Measurements from ENCODE around the gene PLA2G4D. TPM values are rescaled to one million over a fixed set of nuclear protein-coding genes. Genes with fewer than 3 reads are reported as not detected.

PLA2G4D gene
- not detected in 2 replicates for polyA plus RNA-seq (2012; rRNA removed)
- polyA plus RNA-seq (2012; cell fraction: cytosol; rRNA removed), result not detected in 2 replicates
- polyA plus RNA-seq (2012; cell fraction: nucleus; rRNA removed), result not detected in 2 replicates

GRCh38 chr15:42094512-42094963 is at the start of gene PLA2G4D:
TSS of gene PLA2G4D (minus strand) at chr15:42094562. CDS start at chr15:42094459, 103 bp downstream.
- 70% methylated on average over 2 of the region's 6 CpGs for WGBS (ENCODE audit: low lambda C conversion rate)

GRCh38 chr15:42143356-42143755 is 49.0 kb upstream of the PLA2G4D start:
- H3K27me3 ChIP-seq (ENCODE audit: insufficient read depth), result no peaks in the 10 kb centered on the region; the same call in 1 of the 2 replicates
- no peaks in the 10 kb centered on the region for H4K20me1 ChIP-seq (ENCODE audit: insufficient read depth)
- H3K79me2 ChIP-seq (ENCODE audit: insufficient read depth), result no peaks in the 10 kb centered on the region
- WGBS (ENCODE audit: low lambda C conversion rate), result 73% methylated on average over 4 of the region's 4 CpGs
- no peaks in the 10 kb centered on the region for H3K9me3 ChIP-seq
- H3F3A ChIP-seq (replicated peaks; ENCODE audit: insufficient read depth), result no peaks in the 10 kb centered on the region
- DNase-seq, result no peak
- no peak overlapping the region for H3K4me3 ChIP-seq (ENCODE audit: low read depth in 2 of 2, low read length in 1 of 2)
- H3K36me3 ChIP-seq (replicated peaks in 1 of 2; ENCODE audit: control insufficient read depth in 1 of 2, insufficient read depth in 2 of 2, low read length in 1 of 2), result no peaks in the 10 kb centered on the region
- H3K27ac ChIP-seq (ENCODE audit: low read depth in 2 of 2, low read length in 1 of 2), result no peak overlapping the region
- no peaks in the 10 kb centered on the region for H3K4me1 ChIP-seq (ENCODE audit: control insufficient read depth in 1 of 2, insufficient read depth in 2 of 2, low read depth in 1 of 2, low read length in 1 of 2)
- POLR2A ChIA-PET, result no interaction called here
- H3K4me2 ChIP-seq, result no peak overlapping the region
- CTCF ChIA-PET, result interaction anchor here (0.6 to 1.5 kb wide), 2 partner anchors 84 to 406 kb away, joined by 3 read pairs; partner anchors contain the start of genes HAUS2 and LRRC57
- H3K9ac ChIP-seq, result no peak overlapping the region
- no peak overlapping the region for H2AFZ ChIP-seq (ENCODE audit: low read depth)
- H3K9me2 ChIP-seq, result no peaks in the 10 kb centered on the region
- TF ChIP-seq TEAD4 (IDR thresholded peaks at IDR 0.05; ENCODE audit: borderline replicate concordance, insufficient read depth), result no peak
- no peak for TF ChIP-seq ELF1 (IDR thresholded peaks at IDR 0.05)
- TF ChIP-seq NRF1 (IDR thresholded peaks at IDR 0.05; ENCODE audit: low read depth, low read length), result no peak
- no peak for TF ChIP-seq TAF1 (IDR thresholded peaks at IDR 0.05; ENCODE audit: borderline replicate concordance, low read depth, low read length)
- no peak for TF ChIP-seq EP300 (IDR thresholded peaks at IDR 0.05; ENCODE audit: borderline replicate concordance in 1 of 2, low read depth in 1 of 2, low read length in 1 of 2)
- TF ChIP-seq MAX (IDR thresholded peaks at IDR 0.05; ENCODE audit: low read depth), result no peak
- no peak for TF ChIP-seq REST (IDR thresholded peaks at IDR 0.05; ENCODE audit: low read depth, low read length)
- no peak for TF ChIP-seq YY1 (IDR thresholded peaks at IDR 0.05; ENCODE audit: low read depth)
- no peak for TF ChIP-seq FOXJ3 (CRISPR knock-in tag; IDR thresholded peaks at IDR 0.05)
- no peak for TF ChIP-seq FOSL2 (IDR thresholded peaks at IDR 0.05; ENCODE audit: borderline replicate concordance, low read depth)

More at GRCh38 chr15:42094512-42094963, at the start of gene PLA2G4D:
- no peak within 1 kb of the TSS for H3K9ac ChIP-seq
- no peak within 1 kb of the TSS for H3K4me3 ChIP-seq (ENCODE audit: low read depth in 2 of 2, low read length in 1 of 2)
- no peaks in the 10 kb centered on the region for H3K36me3 ChIP-seq (replicated peaks in 1 of 2; ENCODE audit: control insufficient read depth in 1 of 2, insufficient read depth in 2 of 2, low read length in 1 of 2)
- no peak for DNase-seq
- no peaks in the 10 kb centered on the region for H3K79me2 ChIP-seq (ENCODE audit: insufficient read depth)
- no peaks in the 10 kb centered on the region for H4K20me1 ChIP-seq (ENCODE audit: insufficient read depth)
- H3F3A ChIP-seq (replicated peaks; ENCODE audit: insufficient read depth), result no peaks in the 10 kb centered on the region
- H3K4me1 ChIP-seq (ENCODE audit: control insufficient read depth in 1 of 2, insufficient read depth in 2 of 2, low read depth in 1 of 2, low read length in 1 of 2), result peaks cover 8 to 12% of the 10 kb centered on the region in 2 experiments; a peak in 3 of 4 replicates
- no peaks in the 10 kb centered on the region for H3K9me3 ChIP-seq
- POLR2A ChIA-PET, result no interaction called here
- no peak within 1 kb of the TSS for H3K4me2 ChIP-seq
- no peaks in the 10 kb centered on the region; the same call in 1 of the 2 replicates for H3K27me3 ChIP-seq (ENCODE audit: insufficient read depth)
- TF ChIP-seq MXI1 (IDR thresholded peaks at IDR 0.05; ENCODE audit: low read depth, low read length) (no peak), YY1 (IDR thresholded peaks at IDR 0.05; ENCODE audit: low read depth) (no peak), GABPA (IDR thresholded peaks at IDR 0.05; ENCODE audit: low read depth) (no peak), PBX3 (IDR thresholded peaks at IDR 0.05) (no peak), SIN3A (IDR thresholded peaks at IDR 0.05; ENCODE audit: borderline replicate concordance, low read depth, low read length) (no peak), CTCF (IDR thresholded peaks at IDR 0.05) (no peak), TAF1 (IDR thresholded peaks at IDR 0.05; ENCODE audit: borderline replicate concordance, low read depth, low read length) (no peak), CHD2 (IDR thresholded peaks at IDR 0.05; ENCODE audit: low read length, partially characterized antibody) (no peak)
- no peaks in the 10 kb centered on the region for H3K9me2 ChIP-seq
- no peak within 1 kb of the TSS for H2AFZ ChIP-seq (ENCODE audit: low read depth)
- H3K27ac ChIP-seq (ENCODE audit: low read depth in 2 of 2, low read length in 1 of 2), result no peak within 1 kb of the TSS
- CTCF ChIA-PET, result interaction anchor here (1.0 to 6.1 kb wide), 4 partner anchors 8 to 105 kb away, joined by 3 to 48 read pairs (median 4); no protein-coding TSS in a partner anchor

Measured in SK-N-SH (cell line).